Measurements from ENCODE around the gene PACS2.

GRCh38 chr14:105363847-105364708, 49.5 kb downstream of the PACS2 start:
- no peak for TF ChIP-seq ARNTL (CRISPR knock-in tag; IDR thresholded peaks at IDR 0.05; ENCODE audit: borderline replicate concordance, low read depth)
- no peak for TF ChIP-seq ZFP30 (CRISPR knock-in tag; IDR thresholded peaks at IDR 0.05)
